GM21381 (cell line): ENCODE measurements around the gene SCRN3.

Experiments
- ATAC-seq: cut with Tn5 transposase; IDR thresholded peaks from one replicate; pipeline ENCODE4 v1.9.1; 2021; ENCODE audit warnings: mild to moderate bottlenecking, moderate library complexity; ENCODE audit not compliant: unreplicated experiment

Gene SCRN3

DNA sequence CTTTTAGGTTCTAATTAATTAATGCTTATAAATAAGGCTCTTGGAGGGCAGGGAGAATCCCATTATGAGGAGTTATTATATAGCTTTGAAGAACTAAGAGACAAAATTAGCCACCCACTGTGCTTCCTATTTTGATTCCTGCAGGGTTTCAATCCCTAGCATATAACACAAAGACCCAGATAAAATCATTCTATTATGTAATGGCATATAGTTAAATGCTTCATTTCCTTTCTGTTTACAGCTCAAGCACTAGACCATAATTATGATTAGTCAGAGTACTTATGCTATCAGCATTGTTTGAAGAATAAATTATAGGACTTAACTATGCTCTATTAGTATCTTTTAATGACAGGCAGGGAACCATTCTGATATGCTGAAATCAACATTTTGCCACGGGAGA lies 82.2 kb downstream of the SCRN3 start:
- no peak for ATAC-seq
